ENCODE measurements around the gene TTC7B. TPM values are rescaled to one million over a fixed set of nuclear protein-coding genes. Genes with fewer than 3 reads are reported as not detected.

TTC7B gene
- total RNA-seq, 1 donor from 2014 or later = 82.6 TPM

- no peak overlapping the region for H3K4me3 ChIP-seq (ENCODE audit: low read depth, low read length)
- no peak for DNase-seq (ENCODE audit: low read depth)
- TF ChIP-seq CTCF (conservative IDR thresholded peaks at IDR 0.05; ENCODE audit: low read depth, low read length) = no peak
Observed at GRCh38 chr14:90544566-90544965, 271.7 kb downstream of the TTC7B start.

- no peak for DNase-seq (ENCODE audit: low read depth)
- no peak overlapping the region for H3K4me3 ChIP-seq (ENCODE audit: low read depth, low read length)
- no peak for TF ChIP-seq CTCF (conservative IDR thresholded peaks at IDR 0.05; ENCODE audit: low read depth, low read length)
Observed at GRCh38 chr14:90543876-90544275, 272.4 kb downstream of the TTC7B start.

GRCh38 chr14:90541076-90541634 is 275.1 kb downstream of the TTC7B start:
- no peak overlapping the region for H3K4me3 ChIP-seq (ENCODE audit: low read depth, low read length)
- TF ChIP-seq CTCF (conservative IDR thresholded peaks at IDR 0.05; ENCODE audit: low read depth, low read length) = no peak
- no peak for DNase-seq (ENCODE audit: low read depth)

GRCh38 chr14:90540437-90540836 is 275.8 kb downstream of the TTC7B start:
- TF ChIP-seq CTCF (conservative IDR thresholded peaks at IDR 0.05; ENCODE audit: low read depth, low read length) = no peak
- no peak overlapping the region for H3K4me3 ChIP-seq (ENCODE audit: low read depth, low read length)
- no peak for DNase-seq (ENCODE audit: low read depth)

GRCh38 chr14:90539996-90540395 is 276.2 kb downstream of the TTC7B start:
- TF ChIP-seq CTCF (conservative IDR thresholded peaks at IDR 0.05; ENCODE audit: low read depth, low read length) = no peak
- DNase-seq (ENCODE audit: low read depth) = no peak
- H3K4me3 ChIP-seq (ENCODE audit: low read depth, low read length) = no peak overlapping the region

- no peak for DNase-seq (ENCODE audit: low read depth)
- no peak overlapping the region for H3K4me3 ChIP-seq (ENCODE audit: low read depth, low read length)
- TF ChIP-seq CTCF (conservative IDR thresholded peaks at IDR 0.05; ENCODE audit: low read depth, low read length) = no peak
Observed at GRCh38 chr14:90539496-90539775, 276.8 kb downstream of the TTC7B start.

GRCh38 chr14:90538716-90539495 is 277.3 kb downstream of the TTC7B start:
- no peak overlapping the region for H3K4me3 ChIP-seq (ENCODE audit: low read depth, low read length)
- TF ChIP-seq CTCF (conservative IDR thresholded peaks at IDR 0.05; ENCODE audit: low read depth, low read length) = no peak
- no peak for DNase-seq (ENCODE audit: low read depth)
